HL-60 (cell line): Measurements from ENCODE around the gene MYCN.

ENCODE experiments used
- CTCF ChIP-seq: IDR thresholded peaks from one replicate; pipeline ENCODE4 v1.5.1; 2011; ENCODE audit warnings: low read length, control low read depth, inconsistent platforms; ENCODE audit not compliant: insufficient read depth
- GABPA ChIP-seq: IDR thresholded peaks from 2 replicates; pipeline ENCODE4 v1.6.1; 2012; ENCODE audit warnings: low read depth
- POLR2AphosphoS5 ChIP-seq: IDR thresholded peaks from 2 replicates; pipeline ENCODE4 v1.6.1; 2012; ENCODE audit warnings: low read depth
- REST ChIP-seq: IDR thresholded peaks from 2 replicates; pipeline ENCODE4 v1.6.1; 2012; ENCODE audit warnings: low read depth; ENCODE audit not compliant: insufficient replicate concordance
- SPI1 ChIP-seq: IDR thresholded peaks from 2 replicates; pipeline ENCODE4 v1.6.1; 2012; ENCODE audit warnings: low read depth, mild to moderate bottlenecking, borderline replicate concordance

- no peak for TF ChIP-seq CTCF
- no peak for TF ChIP-seq POLR2AphosphoS5
- TF ChIP-seq REST: no peak
- no peak for TF ChIP-seq SPI1
- TF ChIP-seq GABPA: no peak
Measured at GRCh38 chr2:15963977-15964670, 23.8 kb downstream of the MYCN start.
